ENCODE measurements around the gene ENPP7.

The ENPP7 gene

DNA sequence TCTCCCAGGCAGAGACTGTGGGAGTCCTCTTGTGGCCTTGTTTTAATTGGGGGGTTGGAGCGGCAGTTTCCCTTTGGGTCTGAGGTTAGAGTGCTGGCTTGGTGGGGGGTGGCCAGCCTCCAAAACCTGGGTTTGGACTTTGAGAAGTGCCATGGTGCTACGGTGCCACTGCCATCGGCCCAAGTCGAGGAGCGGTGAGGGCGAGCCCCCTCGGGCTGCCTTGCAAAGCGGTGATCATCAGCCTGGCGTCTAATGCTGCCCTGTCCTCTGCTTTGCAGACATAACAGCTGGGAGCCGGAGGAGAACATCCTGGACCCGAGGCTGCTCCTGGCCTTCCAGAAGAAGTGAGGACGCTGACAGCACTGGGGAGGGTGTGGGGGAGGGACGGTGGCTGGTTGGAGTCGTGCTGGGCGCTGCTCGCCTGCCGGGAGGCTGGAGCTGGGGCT, 48.4 kb downstream of the ENPP7 start:
- no peak for DNase-seq

DNA sequence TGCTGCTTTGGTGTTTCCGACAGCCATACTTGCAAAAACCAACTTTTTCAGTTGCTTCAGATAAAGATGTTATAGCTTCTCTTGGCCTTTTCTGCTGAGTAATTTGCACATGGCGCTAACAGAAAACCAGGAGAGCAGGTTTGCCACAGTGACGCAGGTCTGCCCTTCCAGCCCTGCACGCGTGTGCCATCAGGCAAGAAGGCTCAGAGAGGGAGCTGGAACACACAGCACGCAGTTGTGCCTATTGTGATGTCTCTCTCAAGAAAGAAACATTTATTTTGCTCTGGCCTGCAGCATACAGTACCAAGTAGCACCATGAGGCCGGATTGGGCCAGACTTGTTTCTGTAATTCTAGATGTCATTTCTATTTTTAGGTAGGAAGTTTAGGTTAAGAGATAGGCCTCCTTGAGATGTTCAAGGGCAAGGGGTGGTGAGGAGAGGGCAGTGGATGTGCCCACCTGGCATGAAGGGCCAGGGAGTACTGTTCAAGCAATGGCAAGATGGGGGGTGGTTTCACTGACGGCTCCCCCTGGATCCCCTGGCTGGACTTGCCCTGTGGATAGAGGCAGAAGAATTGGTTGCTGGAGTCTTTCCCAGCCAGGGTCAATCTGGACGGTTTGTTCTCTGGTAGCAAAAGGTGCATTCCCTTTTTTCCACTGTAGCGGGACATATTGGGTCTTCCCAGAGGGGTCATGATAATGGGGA, 49.1 kb downstream of the ENPP7 start:
- DNase-seq: no peak

DNA sequence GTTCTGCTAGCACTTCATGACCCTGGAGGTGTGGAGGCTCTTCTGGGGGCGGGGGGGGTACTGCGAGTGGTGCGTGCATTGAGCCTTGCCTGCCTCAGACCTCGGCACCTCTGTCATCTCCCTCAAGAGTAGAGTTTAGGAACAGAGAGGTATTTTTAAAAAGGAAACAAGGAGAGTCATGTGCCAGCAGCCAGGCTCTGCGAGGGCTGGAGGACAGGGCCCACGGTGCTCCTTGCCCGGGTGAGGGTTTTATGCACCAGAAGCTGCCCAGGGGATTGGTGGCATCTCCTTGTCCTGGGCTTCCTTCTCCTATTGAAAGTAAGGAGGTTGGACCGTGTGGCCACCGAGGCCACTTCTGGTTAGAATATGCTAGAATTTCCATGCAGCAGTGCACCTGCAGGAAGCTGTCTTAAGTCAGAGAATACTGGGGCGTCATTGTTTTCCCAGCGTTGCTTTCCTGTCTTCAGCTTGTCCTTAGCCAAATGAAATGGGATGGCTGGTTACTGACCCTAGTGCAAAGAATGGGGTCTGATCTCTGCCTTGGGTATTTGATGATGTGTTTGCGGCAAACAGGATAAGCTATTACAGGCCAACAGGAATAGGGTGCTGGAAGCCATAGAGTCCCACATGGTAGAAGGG, 50.4 kb downstream of the ENPP7 start:
- DNase-seq: no peak

GRCh38 chr17:79781736-79782575, 51.2 kb downstream of the ENPP7 start:
- DNase-seq: no peak

GRCh38 chr17:79783891-79784290, 53.1 kb downstream of the ENPP7 start:
- no peak for DNase-seq

- DNase-seq: no peak
These were observed 53.7 kb downstream of the ENPP7 start for GRCh38 chr17:79784353-79785016.

DNA sequence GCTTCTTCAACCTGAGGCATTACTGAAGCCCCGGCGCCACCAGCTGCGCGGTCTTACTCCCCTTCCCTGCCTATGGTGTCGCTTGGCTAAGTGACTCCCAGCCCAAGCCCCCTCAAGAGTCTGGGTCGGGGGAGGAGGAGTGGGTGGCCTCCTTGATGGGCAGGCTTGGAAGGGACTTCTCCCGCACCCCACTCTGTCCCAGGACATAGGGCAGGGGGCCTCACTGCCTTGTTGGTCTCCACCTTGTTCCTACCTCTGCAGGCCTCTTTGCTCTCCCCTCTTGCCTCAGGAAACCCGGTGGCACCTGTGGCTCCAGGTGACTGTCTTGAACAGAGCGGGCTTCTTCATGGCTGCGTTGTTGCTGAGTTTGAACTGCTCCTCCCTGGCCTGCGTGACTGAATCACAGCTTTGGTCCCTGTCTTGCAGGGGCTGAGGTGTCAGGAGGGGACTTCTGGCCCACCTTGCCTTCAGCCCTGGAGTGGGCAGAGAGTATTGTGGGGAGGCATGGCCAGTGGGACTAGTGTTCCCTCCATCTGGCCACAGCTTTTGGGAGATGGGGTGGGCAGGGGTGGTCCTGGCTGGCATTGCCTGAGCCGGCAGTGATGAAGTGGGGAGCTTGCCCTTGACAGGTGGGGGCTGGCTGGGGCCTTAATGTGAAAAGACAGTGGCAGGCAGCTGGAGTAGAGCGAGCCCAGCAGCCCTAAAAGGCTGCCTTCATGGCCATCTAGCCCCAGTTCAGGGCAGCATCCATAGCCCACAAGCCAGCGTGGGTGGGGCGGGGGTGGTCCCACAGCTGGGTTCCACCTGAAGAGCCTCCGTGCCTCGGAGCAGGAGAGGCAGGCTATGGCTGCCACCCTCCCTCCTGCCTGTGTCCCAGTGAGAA, 54.5 kb downstream of the ENPP7 start:
- DNase-seq: no peak

- DNase-seq: no peak
These were observed 55.4 kb downstream of the ENPP7 start for GRCh38 chr17:79785900-79786810.

DNA sequence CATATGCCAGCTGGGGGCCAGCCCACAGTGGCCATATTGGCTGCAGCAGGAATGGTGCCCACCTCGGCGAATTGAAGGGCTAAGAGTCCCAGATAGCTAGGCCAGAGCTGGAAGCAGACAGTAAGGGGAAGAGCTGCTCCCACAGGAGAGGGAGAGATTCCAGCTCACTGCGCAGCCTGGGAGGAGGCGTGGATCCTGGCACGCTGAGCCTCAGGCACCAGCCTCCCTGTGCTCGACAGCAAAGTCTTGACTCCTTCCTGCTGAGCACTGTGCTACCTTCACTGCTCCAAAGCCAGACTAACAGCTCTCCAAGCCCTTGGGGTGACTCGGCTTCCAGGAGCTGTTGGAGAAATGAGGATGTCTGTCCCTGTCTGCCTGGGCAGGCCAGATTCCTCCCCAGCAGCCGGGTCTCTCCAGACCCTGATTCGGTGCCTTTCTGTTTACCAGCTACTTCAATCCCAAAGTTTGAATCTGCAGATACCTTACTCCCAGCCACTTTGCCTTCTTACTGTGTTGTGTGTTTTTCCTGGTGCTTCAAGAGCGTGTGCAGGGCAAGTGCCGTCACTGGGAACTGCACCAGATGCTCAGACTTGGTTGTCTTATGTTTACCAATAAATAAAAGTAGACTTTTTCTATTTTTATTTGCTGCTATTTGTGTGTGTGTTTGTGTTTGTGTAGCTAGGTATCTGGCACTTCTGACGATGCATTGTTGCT, 56.3 kb downstream of the ENPP7 start:
- no peak for DNase-seq

DNA sequence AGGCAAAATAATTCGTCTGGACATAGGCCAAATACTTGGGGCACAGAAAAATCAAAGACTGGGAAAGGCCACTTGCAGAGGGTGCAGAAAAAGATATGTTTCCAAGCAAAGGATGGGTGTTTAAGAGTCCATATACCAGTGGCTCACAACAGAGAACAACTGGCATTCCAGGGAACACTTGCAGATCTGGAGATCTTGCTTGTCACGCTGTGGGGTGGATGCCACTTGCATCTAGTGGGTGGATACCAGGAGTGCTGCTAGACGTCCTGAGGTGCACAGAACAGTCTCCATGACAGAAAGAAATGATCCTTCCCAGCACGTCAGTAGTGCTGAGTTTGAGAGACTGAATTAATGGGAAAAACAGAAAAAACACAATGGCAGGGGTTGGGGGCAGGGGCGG, 57.7 kb downstream of the ENPP7 start:
- DNase-seq: no peak

- DNase-seq: no peak
These were observed 58.5 kb downstream of the ENPP7 start for GRCh38 chr17:79788989-79789942.

DNA sequence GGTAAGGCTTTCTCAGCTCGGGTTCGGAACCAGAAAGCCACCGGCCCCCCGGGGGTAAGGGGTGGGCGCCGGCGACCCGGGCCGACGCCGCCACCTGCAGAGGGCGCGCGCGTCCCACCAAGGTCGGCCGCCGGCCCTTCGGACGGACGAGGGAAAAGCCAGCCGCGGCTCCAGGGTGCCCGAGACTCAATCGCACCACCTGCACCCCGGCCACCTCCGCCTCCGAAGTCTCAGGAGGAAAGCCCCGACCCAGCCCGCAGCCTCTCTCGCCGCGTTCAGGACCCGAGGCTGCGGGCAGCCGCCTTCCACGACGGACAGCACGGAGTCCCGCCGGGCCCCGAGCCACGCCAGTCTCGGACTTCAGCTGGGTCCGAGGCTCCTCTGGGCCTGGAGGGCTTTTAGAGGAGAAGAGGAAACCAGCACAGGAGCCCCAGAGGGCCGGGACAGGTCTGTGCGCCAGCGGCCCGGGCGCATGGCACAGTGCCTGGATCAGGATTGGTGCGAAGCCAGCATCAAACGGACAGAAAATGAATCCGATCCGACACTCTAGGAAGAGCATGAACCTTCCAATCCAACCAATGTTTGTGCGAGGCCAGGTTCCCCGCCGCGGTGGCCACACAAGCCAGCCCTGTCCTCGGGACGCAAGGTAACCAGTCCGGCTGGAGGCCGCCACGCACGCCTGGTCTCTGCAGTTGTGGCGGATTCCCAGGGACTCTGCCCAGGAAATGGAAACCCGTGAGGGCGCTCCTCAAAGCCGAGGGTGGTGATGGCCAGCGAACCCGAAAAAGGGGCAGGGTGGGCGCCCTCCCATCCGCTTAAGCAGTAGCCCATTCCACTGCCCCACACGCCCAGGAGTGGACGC, 59.4 kb downstream of the ENPP7 start:
- DNase-seq: no peak

GRCh38 chr17:79790805-79791734, 60.3 kb downstream of the ENPP7 start:
- peak; percentile 59 for DNase-seq

- peak; percentile 59 for DNase-seq
These were observed 61.0 kb downstream of the ENPP7 start for GRCh38 chr17:79791735-79792161.
